Hepatocyte (in vitro differentiated cells): Measurements from ENCODE around the gene HECW1.

Source experiments
- CTCF ChIP-seq: fragments of 200-600 bp; sonication (generic); IDR thresholded peaks from 2 replicates; pipeline ENCODE4 v1.5.1; 2016; ENCODE audit warnings: antibody characterized with exemption, mild to moderate bottlenecking; ENCODE audit not compliant: poor library complexity
- EZH2 ChIP-seq: fragments of 200-600 bp; sonication (generic); IDR thresholded peaks from 2 replicates; pipeline ENCODE4 v1.6.1; 2016; ENCODE audit warnings: antibody characterized with exemption, mild to moderate bottlenecking, borderline replicate concordance
- EZH2phosphoT487 ChIP-seq: fragments of 200-600 bp; sonication (generic); IDR thresholded peaks from one replicate; pipeline ENCODE4 v1.6.1; 2018; ENCODE audit warnings: antibody characterized with exemption, mild to moderate bottlenecking, low read depth, moderate library complexity; ENCODE audit not compliant: unreplicated experiment, severe bottlenecking

- no peak for TF ChIP-seq CTCF
- TF ChIP-seq EZH2 = no peak
- no peak for TF ChIP-seq EZH2phosphoT487
These were observed 394.0 kb downstream of the HECW1 start for GRCh38 chr7:43506460-43506859.
